BLaER1 treated with 17β-estradiol and CSF1 and Interleukin-3, amounts not matched to agents 10 nM and 100 nM (cell line): ENCODE data around the gene MANSC4.

Experiments used
- H3K27ac ChIP-seq, 11 experiments: shearing (Covaris generic); formaldehyde crosslinking; 2 replicates each; pipeline ENCODE4 v1.8.1; 2022
- H3K27me3 ChIP-seq, 11 experiments: shearing (Covaris generic); formaldehyde crosslinking; 2 replicates each; pipeline ENCODE4 v1.8.1; 2022
- H3K36me3 ChIP-seq, 11 experiments: shearing (Covaris generic); formaldehyde crosslinking; 2 replicates each; pipeline ENCODE4 v1.8.1; 2022
- H3K4me1 ChIP-seq, 10 experiments: shearing (Covaris generic); formaldehyde crosslinking; 2 replicates each; pipeline ENCODE4 v1.8.1; 2022
- H3K4me2 ChIP-seq, 11 experiments: shearing (Covaris generic); formaldehyde crosslinking; 2 replicates each; pipeline ENCODE4 v1.8.1; 2022
- H3K4me3 ChIP-seq, 10 experiments: shearing (Covaris generic); formaldehyde crosslinking; 2 replicates each; pipeline ENCODE4 v1.8.1; 2022
- H3K9ac ChIP-seq, 11 experiments: shearing (Covaris generic); formaldehyde crosslinking; 2 replicates each; pipeline ENCODE4 v1.8.1; 2022
- H3K9me3 ChIP-seq, 11 experiments: shearing (Covaris generic); formaldehyde crosslinking; replicated peaks in 1 of 11; 2 replicates each; pipeline ENCODE4 v1.8.1; 2022
- H4K20me1 ChIP-seq, 11 experiments: shearing (Covaris generic); formaldehyde crosslinking; 2 replicates each; pipeline ENCODE4 v1.8.1; 2022
- Cebpa-rat ChIP-seq, 11 experiments: shearing (Covaris generic); IDR thresholded peaks; 2 replicates each; pipeline ENCODE4 v1.8.1; 2022

The MANSC4 gene

GRCh38 chr12:27779920-27780611 lies at the start of gene MANSC4, which contains the start of gene KLHL42:
Gene MANSC4 (minus strand): TSS chr12:27780236. CDS start chr12:27771276, 8,960 bp downstream.
Gene KLHL42 (plus strand): TSS chr12:27780233. CDS start chr12:27780331, 98 bp downstream.
- no peak for TF ChIP-seq Cebpa-rat (IDR thresholded peaks at IDR 0.05)
- peaks cover 17 to 37% (median 30%) of the 10 kb centered on the region in 10 experiments for H3K4me1 ChIP-seq
- peak within 1 kb of the TSS; percentile 76 to 98 (median 95) for H3K27ac ChIP-seq
- H3K9me3 ChIP-seq, result peaks cover 0 to 5% (median 0%) of the 10 kb centered on the region in 11 experiments; a peak in 2 of 22 replicates
- no peaks in the 10 kb centered on the region for H3K27me3 ChIP-seq
- peak within 1 kb of the TSS; percentile 83 to 97 (median 94) for H3K9ac ChIP-seq
- peak within 1 kb of the TSS; percentile 96 to 100 (median 98) for H3K4me2 ChIP-seq
- peaks cover 0 to 17% (median 0%) of the 10 kb centered on the region in 11 experiments; a peak in 5 of 22 replicates for H4K20me1 ChIP-seq
- peak within 1 kb of the TSS; percentile 67 to 90 (median 84) for H3K4me3 ChIP-seq
- peaks cover 0 to 39% (median 25%) of the 10 kb centered on the region in 11 experiments; a peak in 15 of 22 replicates for H3K36me3 ChIP-seq

DNA sequence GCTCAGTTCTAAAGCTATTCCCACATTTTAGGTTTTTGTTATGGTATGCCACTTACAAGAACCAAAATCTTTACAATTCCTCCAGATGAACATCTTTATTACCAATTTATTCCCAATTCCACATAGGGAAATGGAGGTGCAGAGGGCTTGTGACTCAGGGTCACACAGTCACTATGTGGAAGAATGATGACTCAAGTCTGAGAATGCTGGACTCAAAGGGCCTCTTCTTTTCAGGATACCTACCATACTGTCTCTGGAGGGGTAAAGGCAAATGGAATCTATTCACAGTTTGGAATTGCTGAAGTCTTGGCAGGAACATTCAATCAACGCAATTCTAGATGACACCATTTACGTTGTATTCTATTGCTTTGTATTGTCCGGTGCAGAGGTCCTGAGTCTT lies 48.2 kb upstream of the MANSC4 start:
- H3K27ac ChIP-seq, result no peak overlapping the region
- no peak overlapping the region for H3K4me3 ChIP-seq
- no peaks in the 10 kb centered on the region for H3K27me3 ChIP-seq
- peaks cover 0 to 3% (median 0%) of the 10 kb centered on the region in 11 experiments; a peak in 2 of 22 replicates for H3K9me3 ChIP-seq
- no peak overlapping the region for H3K9ac ChIP-seq
- H3K36me3 ChIP-seq, result no peaks in the 10 kb centered on the region
- H3K4me2 ChIP-seq, result no peak overlapping the region
- no peak for TF ChIP-seq Cebpa-rat (IDR thresholded peaks at IDR 0.05)
- no peaks in the 10 kb centered on the region for H3K4me1 ChIP-seq
- no peaks in the 10 kb centered on the region for H4K20me1 ChIP-seq

GRCh38 chr12:27826076-27826475 lies 46.0 kb upstream of the MANSC4 start:
- Histone ChIP-seq H3K4me3 (no peak overlapping the region), H3K4me2 (no peak overlapping the region), H3K4me1 (peaks cover 0 to 9% (median 5%) of the 10 kb centered on the region in 10 experiments; a peak in 8 of 20 replicates), H3K9me3 (no peaks in the 10 kb centered on the region), H3K9ac (no peak overlapping the region), H3K27me3 (no peaks in the 10 kb centered on the region), H3K36me3 (no peaks in the 10 kb centered on the region), H4K20me1 (no peaks in the 10 kb centered on the region), H3K27ac (no peak overlapping the region)
- no peak for TF ChIP-seq Cebpa-rat (IDR thresholded peaks at IDR 0.05)

GRCh38 chr12:27824126-27824842 lies 44.2 kb upstream of the MANSC4 start:
- no peak for TF ChIP-seq Cebpa-rat (IDR thresholded peaks at IDR 0.05)
- H3K9me3 ChIP-seq, result no peaks in the 10 kb centered on the region
- H3K4me1 ChIP-seq, result peaks cover 0 to 9% (median 5%) of the 10 kb centered on the region in 10 experiments; a peak in 8 of 20 replicates
- H3K36me3 ChIP-seq, result no peaks in the 10 kb centered on the region
- no peak overlapping the region for H3K4me2 ChIP-seq
- no peaks in the 10 kb centered on the region for H3K27me3 ChIP-seq
- H3K4me3 ChIP-seq, result no peak overlapping the region
- no peaks in the 10 kb centered on the region for H4K20me1 ChIP-seq
- H3K27ac ChIP-seq, result no peak overlapping the region
- H3K9ac ChIP-seq, result no peak overlapping the region

DNA sequence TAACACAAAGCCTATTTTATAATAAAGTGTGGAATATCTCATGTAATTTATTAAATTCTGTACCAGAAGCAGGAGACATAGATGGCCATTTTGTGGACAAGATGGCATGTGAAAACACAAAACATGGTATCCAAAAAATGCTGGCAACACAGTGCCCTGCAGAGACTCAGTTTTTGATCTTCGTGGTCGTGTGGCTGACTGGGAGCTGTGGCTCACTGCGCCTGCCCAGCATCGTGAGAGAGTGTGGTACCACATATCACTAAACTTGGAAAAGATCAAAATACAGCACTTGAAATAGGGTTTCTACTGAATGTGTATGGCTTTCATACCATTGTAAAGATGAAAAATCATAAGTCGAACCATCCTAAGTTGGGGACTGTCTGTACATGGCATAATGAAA lies 43.0 kb upstream of the MANSC4 start:
- Histone ChIP-seq H3K27ac (no peak overlapping the region), H3K4me3 (no peak overlapping the region), H3K9me3 (no peaks in the 10 kb centered on the region), H4K20me1 (no peaks in the 10 kb centered on the region), H3K36me3 (no peaks in the 10 kb centered on the region), H3K4me2 (no peak overlapping the region), H3K9ac (no peak overlapping the region), H3K4me1 (peaks cover 0 to 9% (median 5%) of the 10 kb centered on the region in 10 experiments; a peak in 8 of 20 replicates), H3K27me3 (no peaks in the 10 kb centered on the region)
- no peak for TF ChIP-seq Cebpa-rat (IDR thresholded peaks at IDR 0.05)

DNA sequence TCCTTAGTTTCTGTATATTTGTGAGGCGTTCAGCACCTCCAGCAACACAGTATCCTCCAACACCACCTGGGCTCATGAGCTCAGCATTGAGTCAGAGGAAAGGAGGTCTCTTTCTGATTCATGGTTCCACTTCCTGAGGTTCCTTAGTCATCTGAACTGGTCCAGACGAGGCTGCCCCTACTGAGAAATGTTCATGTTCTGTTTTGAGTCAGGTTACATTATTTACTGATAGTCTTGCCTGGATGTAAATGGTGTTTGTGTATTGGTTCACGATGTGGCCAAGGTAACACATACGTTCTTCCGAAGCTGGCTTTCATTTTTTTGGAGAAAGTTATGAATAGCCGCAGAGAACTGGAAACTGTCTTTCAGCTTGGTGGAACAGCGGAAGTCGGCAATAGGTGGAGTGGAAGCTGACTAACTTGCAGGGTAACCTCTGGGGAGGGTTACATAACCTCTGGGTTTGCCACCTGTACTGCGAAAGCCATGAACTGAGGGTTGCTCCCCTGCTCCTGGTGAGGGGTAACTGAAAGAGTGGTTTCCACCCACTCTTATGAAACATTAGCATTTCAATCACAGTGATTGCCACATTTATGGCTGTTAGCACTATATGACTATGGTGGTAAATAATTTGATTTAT lies 42.2 kb upstream of the MANSC4 start:
- TF ChIP-seq Cebpa-rat (IDR thresholded peaks at IDR 0.05), result no peak
- Histone ChIP-seq H3K9ac (no peak overlapping the region), H3K27me3 (no peaks in the 10 kb centered on the region), H3K36me3 (no peaks in the 10 kb centered on the region), H3K9me3 (no peaks in the 10 kb centered on the region), H3K4me1 (peaks cover 0 to 9% (median 5%) of the 10 kb centered on the region in 10 experiments; a peak in 8 of 20 replicates), H3K4me3 (no peak overlapping the region), H3K4me2 (peak overlapping the region in 5 of 11 experiments; percentile 1 to 22 (median 11); a peak in 1 of 22 replicates), H4K20me1 (no peaks in the 10 kb centered on the region), H3K27ac (no peak overlapping the region)

DNA sequence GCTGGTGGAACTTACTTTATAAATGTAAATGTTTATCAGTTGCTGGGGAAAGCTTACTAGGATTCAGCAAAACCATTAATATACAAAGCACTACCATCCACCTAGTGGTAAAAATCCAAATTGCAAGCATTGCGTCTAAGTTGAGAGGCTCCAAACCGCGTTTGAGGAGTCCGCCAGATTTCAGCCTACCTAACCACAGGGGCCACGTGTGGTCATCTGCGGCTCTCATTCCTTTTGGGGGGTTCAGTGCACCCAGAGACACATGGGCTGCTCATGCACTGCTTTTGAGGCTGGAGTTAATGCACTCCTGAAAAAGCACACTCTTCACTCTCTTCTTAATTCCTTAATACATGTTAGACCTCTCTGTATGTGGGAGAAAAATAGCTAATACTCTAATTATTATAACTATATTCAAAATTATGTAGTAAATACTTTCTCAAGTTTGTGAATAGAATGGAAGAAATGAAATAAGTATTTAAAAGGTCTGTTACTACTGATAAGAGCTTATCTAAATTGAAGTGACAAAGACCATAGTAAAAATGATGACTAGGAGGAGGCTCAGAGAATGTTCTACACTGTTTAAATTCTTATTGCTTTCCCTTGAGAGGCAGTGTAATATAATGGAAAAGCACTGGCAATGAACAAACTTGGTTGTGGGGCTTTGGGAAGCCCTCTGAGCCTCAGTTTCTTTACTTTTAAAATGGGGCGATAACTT lies 41.4 kb upstream of the MANSC4 start:
- H3K4me3 ChIP-seq, result no peak overlapping the region
- no peaks in the 10 kb centered on the region for H3K9me3 ChIP-seq
- TF ChIP-seq Cebpa-rat (IDR thresholded peaks at IDR 0.05), result no peak
- no peaks in the 10 kb centered on the region for H3K27me3 ChIP-seq
- peak overlapping the region in 4 of 11 experiments; percentile 7 to 81 (median 40); a peak in 4 of 22 replicates for H3K4me2 ChIP-seq
- no peak overlapping the region for H3K9ac ChIP-seq
- no peaks in the 10 kb centered on the region for H3K36me3 ChIP-seq
- peaks cover 0 to 9% (median 5%) of the 10 kb centered on the region in 10 experiments; a peak in 8 of 20 replicates for H3K4me1 ChIP-seq
- H3K27ac ChIP-seq, result no peak overlapping the region
- no peaks in the 10 kb centered on the region for H4K20me1 ChIP-seq

GRCh38 chr12:27820564-27820963 lies 40.5 kb upstream of the MANSC4 start:
- Histone ChIP-seq H3K9me3 (no peaks in the 10 kb centered on the region), H3K36me3 (no peaks in the 10 kb centered on the region), H3K4me3 (no peak overlapping the region), H3K9ac (no peak overlapping the region), H3K27ac (no peak overlapping the region), H3K27me3 (no peaks in the 10 kb centered on the region), H3K4me2 (no peak overlapping the region), H3K4me1 (peaks cover 0 to 9% (median 5%) of the 10 kb centered on the region in 10 experiments; a peak in 8 of 20 replicates), H4K20me1 (no peaks in the 10 kb centered on the region)
- TF ChIP-seq Cebpa-rat (IDR thresholded peaks at IDR 0.05), result no peak
